GM19452 (cell line): ENCODE results near the gene CRYGB.
"Not testable (repeated sequence)": the region's sequence is repeated elsewhere in the genome, so short reads cannot be mapped to it uniquely, and the experiment has no call there.

Source experiments
- ATAC-seq: cut with Tn5 transposase; IDR thresholded peaks from one replicate; pipeline ENCODE4 v1.9.1; 2021; ENCODE audit not compliant: unreplicated experiment

Gene CRYGB

DNA sequence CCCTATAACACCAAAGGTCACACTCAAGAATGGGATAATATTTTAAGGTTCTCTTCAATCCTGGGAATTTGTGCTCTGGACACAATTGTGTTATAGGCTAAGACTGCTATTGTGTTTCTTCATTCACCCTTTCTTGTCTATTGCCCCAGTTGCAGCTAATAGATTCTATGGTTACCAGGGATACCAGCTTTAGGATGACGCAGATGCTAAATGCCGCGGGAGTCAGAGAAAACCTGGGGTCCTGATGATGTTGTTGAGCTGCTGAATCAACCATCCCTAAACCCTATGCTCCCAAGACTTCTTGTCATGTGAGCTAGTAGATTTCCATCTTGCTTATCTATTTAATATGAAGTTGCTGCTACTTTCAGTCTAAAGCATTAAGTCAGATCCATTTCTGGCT lies 27.0 kb downstream of the CRYGB start:
- ATAC-seq, result no peak

DNA sequence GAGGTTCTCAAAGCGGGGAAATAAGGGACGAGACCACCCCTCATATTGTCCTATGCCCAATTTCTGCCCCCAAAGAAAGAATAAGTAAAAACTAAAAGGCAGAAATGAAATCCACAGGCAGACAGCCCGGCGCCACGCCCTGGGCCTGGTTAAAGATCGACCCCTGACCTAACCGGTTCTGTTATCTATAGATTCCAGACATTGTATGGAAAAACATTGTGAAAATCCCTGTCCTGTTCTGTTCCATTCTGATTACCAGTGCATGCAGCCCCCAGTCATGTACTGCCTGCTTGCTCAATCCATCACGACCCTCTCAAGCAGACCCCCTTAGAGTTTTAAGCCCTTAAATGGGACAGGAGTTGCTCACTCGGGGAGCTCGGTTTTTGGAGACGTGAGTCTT lies 28.6 kb downstream of the CRYGB start:
- not testable (repeated sequence) for ATAC-seq

DNA sequence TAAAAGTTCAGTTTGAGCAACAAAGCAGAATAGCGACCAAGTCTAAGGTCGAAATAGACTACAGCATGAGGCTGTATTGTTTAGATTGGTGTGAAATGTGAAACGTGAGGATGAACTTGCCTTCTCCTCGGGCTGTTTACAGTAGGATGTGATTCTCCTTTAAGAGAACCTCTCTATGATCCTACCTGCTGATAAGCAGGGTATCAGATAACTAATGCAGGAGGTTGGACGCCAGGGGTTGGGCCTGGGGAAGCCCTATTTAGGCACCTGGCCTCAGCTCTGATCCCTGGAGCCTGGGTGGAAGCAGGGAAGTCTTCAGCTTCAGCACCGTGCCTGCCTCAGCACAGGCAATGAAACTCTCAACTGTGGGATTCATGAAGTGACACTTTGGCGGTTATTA lies 33.0 kb downstream of the CRYGB start:
- no peak for ATAC-seq

DNA sequence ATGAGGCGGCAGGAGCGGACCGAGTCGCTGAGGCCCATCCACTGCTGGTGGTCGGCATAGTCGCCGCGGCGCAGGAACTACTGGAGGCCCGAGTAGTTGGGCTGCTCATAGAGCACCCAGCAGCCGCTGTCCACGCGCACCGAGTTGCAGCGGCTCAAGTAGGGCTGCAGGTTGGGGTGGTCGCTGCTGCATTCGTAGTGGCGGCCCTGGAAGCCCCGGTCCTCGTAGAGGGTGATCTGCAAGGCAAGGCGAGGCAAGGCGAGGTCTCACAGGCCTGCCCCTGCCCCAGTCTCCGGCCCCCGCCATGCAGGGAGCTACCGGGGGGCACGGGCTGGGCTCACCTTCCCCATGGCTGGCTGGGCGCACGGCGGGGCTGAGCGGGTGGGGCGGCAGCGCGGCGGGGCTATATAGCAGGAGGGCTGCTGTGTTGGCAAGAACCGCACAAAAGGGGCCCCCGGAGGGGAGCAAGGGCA lies 33.6 kb downstream of the CRYGB start:
- not testable (repeated sequence) for ATAC-seq

DNA sequence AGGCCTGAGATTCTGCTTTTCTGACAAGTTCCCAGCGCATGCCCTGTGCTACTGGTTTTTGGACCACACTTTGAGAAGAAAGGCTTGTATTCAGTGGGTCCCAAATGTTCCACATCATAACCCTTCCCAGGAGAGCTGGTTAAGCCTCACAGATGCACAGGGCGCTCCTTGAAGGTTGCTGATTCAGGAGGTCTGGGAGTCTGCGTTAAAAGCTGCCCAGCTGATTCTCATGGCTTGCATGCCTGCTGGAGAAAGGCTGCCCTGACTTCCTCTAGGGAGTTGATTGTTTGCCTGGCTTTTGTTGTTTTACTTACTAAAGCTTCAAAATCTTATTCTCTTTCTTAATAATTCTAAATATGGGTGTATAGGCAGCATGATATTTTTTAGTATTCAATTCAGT lies 42.3 kb downstream of the CRYGB start:
- ATAC-seq, result no peak

DNA sequence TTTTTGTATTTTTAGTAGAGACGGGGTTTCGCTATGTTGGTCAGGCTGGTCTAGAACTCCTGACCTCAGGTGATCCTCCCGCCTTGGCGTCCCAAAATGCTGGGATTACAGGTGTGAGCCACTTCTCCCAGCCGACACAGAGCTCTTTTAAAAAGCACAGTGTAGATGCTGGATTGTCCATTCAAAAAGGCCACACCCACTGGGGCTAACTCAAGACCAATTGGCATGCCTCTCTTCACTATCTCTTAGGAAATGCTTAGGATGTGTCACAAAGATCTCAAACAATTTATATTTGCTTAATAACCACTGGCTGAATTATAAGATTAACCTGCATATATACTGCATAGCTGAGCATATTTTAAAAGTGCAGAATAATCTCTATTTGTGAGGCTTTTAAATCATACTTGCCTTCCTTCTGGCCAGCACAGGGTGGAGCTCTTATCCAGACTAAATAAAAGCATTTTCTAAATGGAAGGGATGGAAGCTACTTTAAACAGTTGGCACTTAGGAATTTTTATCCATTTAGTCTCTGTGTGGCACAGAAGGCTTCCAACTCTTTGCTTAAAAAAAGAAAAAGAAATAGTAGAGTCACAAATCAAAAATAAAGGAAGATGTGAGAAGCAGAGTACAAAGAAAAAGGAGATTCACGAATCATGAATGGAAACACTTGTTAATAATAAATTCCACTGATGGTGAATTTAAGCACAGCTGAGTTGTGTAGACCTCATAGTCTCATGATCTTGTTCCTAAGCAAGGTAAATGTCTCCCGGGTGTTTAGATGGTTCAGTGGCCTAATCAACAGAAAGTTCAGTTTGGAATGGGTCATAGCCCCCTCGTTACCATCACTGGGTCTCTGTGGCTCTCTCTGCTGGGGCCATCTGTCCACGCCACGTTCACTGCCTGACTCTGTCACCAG lies 44.0 kb downstream of the CRYGB start:
- ATAC-seq, result no peak

DNA sequence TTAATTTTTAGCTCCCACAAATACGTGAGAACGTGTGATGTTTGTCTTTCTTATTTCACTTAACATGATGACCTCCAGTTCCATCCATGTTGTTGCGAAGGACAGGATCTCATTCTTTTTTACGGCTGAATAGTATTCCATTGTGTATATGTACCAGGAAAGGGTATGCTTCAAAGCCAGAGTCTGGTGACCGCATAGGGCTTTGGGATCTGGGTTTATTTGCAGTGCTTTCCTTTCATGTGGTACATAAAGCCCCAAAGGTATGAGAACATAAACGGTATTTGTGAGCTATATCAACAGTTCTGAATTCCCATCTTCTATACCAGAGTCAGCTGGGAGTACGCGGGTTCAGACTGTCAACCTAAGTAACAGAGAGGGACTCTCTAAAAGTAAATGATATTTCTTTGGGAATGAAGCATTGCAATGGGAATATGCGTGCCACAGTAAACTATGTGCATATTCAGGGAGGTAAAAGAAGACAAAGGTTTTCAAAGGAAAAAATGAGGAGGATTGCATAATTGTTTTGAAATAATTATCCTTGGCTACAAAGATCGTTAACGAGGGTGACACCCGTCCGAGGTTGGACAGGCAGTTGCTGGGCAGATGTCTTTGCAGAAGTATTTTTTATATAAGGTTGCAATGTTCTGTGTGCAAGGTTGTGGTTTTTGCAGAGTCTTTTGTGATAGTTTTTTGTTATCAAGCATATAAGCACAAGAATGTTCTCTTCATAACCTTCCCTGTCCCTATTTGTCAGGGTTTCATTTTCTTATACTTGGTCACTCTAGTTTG lies 46.1 kb downstream of the CRYGB start:
- no peak for ATAC-seq

DNA sequence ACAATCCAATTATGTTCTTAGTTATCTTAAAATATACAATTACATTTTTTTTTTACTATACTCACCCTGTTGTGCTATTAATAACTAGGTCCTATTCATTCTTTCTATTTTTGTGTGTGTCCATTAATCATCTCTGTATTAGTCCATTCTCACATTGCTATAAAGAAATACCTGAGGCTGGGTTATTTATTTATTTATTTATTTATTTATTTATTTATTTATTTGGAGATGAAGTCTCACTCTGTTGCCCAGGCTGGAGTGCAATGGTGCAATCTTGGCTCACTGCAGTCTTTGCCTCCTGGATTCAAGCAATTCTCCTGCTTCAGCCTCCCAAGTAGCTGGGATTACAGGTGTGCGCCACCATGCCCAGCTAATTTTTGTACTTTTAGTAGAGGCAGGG lies 47.3 kb downstream of the CRYGB start:
- ATAC-seq, result not testable (repeated sequence)

DNA sequence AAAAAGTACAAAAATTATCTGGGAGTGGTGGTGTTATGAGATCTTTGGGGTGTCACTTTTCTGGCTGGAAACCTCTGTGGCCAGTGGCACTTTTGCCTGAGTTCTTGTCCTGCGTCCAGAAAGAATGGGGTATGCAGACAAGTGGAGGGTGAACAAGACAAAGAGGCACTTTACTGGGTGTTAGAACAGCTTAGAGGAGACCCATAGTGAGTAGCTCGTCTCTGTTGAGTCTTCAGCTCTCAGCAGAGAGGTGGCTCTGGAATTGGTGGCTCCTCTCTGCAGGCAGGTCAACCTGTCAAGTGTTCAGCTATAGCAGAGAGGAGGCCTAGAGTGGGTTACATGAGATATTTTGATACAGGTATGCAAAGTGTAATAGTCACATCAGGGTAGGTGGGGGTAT lies 47.7 kb downstream of the CRYGB start:
- no peak for ATAC-seq

DNA sequence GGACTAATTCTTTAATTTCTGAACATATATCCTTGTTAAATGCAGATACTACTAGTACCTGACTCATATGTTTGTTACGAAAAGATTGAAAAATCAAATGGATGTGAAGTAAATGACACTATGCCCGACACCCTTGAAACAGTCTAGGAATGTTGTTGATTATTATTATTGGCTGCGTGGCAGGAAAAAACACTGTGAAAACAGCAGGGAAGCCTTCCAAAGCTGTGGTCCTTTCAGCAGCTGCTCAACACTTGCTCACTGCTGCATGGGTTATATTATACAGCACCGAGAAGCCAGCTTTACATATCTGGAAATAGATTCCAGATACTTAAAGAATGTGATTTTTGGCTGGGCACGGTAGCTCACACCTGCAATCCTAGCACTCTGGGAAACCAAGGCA lies 48.2 kb downstream of the CRYGB start:
- no peak for ATAC-seq

DNA sequence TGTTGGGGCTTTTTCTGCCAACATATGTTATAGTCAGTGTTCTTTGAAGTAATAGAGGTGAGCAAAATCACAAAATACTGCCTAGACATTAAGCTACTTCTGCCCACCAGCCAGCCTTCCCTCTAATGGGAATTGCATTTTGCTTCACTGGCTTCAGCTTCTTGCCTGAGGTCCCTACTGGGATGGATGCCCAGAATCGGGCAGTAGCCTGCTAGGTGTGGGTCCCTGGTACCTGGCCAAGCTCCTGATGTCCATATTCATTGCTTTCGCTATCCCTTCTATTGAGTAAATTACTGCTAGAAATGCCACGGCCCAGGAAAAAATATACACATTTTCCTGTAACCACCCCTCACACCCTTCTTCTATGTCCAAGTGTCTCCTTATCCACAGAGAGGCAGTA lies 48.6 kb downstream of the CRYGB start:
- no peak for ATAC-seq

DNA sequence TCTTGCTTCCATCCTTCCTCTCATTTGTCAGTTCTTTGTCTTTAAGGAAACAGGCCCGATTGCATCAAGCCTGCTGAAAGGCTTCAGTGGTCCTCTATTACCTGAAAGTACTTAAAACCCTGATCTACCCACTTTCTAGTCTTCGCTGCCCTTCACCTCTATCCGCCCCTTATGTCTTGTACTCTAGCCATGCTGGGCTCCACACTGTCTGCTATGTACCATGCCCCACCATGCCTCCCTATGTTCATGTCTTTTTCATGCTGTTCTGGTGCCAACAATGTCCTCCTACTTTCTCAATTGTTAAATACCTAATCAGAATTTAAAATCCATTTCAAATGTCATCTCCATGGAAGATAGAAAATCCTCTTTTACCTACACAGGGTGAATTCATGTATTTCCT lies 49.9 kb downstream of the CRYGB start:
- no peak for ATAC-seq

DNA sequence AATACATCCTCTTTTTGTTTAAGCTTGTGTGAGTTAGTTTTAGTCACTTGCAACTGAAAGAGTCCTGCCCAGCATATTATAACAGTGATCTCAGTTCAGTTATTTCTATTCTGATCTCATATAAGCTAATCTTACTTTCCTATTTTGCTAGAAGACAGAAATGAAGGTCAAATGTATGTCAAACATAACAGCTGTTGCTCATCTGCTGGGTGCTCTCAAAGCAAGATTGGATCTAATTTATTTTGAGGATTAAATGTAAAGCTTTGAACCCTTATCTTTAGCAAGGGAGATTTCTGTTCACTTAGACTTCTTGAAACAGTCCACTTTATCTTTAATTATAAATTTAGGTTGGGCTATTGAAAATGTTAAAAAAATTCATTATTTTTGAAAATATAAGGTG lies 52.8 kb downstream of the CRYGB start:
- ATAC-seq, result no peak
